Fibroblast of villous mesenchyme (primary cell): ENCODE results near the gene TNS3. TPM values are rescaled to one million over a fixed set of nuclear protein-coding genes. Genes with fewer than 3 reads are reported as not detected.

Experiments
- DNase-seq: peaks from one replicate; pipeline ENCODE4 v3.0.0-alpha.2; 2010; ENCODE audit warnings: low read depth
- H3K4me3 ChIP-seq: 2 replicates; pipeline ENCODE4 v1.5.1; 2011; ENCODE audit warnings: low read depth, mild to moderate bottlenecking, low read length
- total RNA-seq: library from RNA; depleted of rRNA; stranded (reverse); fragments of >200 nt; gene quantifications from 2 replicates; pipeline ENCODE4 v1.2.3, GENCODE V29; 2012
- TF ChIP-seq, protein P1 (sequence below): IDR thresholded peaks from 2 replicates; pipeline ENCODE4 v1.5.1; 2012; ENCODE audit warnings: low read depth, mild to moderate bottlenecking, low read length; ENCODE audit not compliant: insufficient read depth

The TNS3 gene
- total RNA-seq, 1 donor, result 202 TPM

DNA sequence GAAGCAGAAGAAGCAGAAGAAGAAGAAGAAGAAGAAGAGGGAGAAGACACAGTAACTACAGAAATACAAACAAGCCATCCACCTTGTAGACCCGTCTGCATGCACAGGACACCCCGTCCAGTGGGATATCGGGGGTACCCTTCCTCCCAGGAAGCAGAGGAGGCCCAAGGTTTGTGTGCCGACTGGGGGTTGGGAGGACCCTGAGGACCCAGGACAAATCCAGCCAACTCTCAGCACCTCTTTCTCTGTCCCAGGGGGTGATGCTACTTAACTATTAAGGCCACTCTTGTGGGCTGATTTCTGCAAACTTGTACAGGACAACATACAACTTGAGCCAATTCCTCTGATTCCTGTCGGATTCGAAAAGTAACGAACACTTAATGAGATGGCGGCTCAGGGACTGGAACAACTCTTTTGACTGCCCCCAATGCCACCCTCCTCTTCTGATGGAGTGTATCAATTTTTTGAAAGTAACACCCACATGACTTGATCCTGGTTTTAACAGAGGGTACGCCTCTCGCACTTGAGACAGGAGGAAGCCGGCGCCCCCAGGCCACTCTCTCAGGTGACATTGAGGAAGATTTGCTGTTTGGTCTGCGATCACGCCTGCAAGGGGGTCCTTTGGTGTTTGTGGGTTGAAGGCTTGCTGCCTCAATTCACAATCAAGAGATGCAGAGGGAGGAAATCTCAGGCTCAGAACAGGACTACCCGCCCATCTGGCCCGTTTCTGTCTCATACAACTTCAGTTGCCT, 192.6 kb downstream of the TNS3 start:
- no peak overlapping the region for H3K4me3 ChIP-seq
- no peak for DNase-seq
- TF ChIP-seq, protein P1, sequence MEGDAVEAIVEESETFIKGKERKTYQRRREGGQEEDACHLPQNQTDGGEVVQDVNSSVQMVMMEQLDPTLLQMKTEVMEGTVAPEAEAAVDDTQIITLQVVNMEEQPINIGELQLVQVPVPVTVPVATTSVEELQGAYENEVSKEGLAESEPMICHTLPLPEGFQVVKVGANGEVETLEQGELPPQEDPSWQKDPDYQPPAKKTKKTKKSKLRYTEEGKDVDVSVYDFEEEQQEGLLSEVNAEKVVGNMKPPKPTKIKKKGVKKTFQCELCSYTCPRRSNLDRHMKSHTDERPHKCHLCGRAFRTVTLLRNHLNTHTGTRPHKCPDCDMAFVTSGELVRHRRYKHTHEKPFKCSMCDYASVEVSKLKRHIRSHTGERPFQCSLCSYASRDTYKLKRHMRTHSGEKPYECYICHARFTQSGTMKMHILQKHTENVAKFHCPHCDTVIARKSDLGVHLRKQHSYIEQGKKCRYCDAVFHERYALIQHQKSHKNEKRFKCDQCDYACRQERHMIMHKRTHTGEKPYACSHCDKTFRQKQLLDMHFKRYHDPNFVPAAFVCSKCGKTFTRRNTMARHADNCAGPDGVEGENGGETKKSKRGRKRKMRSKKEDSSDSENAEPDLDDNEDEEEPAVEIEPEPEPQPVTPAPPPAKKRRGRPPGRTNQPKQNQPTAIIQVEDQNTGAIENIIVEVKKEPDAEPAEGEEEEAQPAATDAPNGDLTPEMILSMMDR, result no peak

DNA sequence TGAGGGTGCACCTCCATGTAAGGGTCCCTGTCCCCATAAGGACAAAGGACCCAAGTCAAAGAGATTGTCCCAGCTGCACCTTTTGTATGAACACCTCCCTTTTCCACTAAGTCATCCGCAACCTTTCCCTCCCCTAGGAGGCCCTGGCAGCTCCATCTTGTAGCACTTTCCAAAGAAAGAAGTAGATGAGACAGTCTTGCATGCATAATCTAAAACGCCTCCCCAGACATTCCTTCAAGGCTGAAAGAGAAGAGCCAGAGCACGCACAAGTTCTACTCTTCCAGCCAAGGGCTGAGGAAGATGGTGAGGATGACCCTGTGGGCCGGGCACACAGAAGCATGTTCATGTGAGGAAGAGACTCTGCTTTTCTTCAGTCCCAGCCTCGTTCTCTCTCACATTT, 194.4 kb downstream of the TNS3 start:
- no peak overlapping the region for H3K4me3 ChIP-seq
- TF ChIP-seq, protein P1, result no peak
- no peak for DNase-seq

DNA sequence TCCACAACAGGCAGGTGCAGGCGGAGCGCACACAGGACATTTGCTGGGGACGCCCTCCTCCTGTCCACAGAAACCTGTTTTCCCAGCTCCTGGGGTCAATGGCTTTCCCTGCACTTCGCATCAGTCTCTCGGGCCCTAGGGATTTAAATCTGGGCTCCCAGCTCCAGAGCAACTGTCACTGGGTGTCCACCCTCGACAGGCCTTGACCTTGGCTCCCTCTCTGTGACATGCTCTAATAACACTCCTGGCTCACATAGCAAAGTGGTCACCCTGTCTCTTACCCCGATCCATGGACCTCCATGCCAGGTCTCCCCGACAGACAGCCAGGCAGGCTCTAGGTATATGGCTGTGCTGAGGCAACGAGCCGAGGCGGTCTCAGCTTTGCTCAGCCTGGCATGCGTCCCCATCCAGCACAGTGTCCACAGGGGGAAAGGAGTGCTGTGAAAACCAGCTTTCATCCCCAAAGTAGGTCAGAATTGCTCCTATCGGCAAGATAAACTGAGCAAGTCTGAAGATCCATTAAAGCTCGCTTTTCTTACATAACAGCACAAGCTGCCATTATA, 195.6 kb downstream of the TNS3 start:
- TF ChIP-seq, protein P1, result no peak
- no peak for DNase-seq

DNA sequence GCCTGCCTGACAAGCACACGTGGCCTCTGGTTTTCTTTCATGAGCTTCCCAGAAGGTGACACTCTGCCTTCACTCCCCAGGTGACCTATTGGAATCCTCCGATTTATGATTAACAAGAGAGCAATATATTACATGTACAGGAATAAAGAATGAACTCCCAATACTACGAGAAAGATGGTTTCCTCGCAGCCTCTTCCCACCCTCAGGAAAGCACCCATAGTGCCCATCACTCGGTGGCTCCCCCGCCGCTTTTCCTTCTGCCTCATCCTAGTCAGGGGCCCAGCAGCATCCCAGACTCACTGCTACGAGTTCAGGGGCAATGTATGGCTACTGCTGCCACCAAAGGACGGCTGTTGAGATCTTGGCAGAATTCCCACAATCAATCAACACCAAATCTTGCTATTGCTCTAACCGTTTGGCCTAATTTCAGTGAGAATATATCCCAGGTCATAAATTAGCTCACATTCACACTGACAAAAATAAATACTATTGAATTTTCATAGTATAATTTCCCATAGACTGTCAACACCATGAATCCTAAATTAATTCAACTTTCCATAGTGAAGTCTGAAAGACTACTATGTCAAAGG, 196.3 kb downstream of the TNS3 start:
- no peak overlapping the region for H3K4me3 ChIP-seq
- TF ChIP-seq, protein P1, result no peak
- DNase-seq, result no peak

More for the DNA sequence above, 195.6 kb downstream of the TNS3 start:
- no peak overlapping the region for H3K4me3 ChIP-seq

DNA sequence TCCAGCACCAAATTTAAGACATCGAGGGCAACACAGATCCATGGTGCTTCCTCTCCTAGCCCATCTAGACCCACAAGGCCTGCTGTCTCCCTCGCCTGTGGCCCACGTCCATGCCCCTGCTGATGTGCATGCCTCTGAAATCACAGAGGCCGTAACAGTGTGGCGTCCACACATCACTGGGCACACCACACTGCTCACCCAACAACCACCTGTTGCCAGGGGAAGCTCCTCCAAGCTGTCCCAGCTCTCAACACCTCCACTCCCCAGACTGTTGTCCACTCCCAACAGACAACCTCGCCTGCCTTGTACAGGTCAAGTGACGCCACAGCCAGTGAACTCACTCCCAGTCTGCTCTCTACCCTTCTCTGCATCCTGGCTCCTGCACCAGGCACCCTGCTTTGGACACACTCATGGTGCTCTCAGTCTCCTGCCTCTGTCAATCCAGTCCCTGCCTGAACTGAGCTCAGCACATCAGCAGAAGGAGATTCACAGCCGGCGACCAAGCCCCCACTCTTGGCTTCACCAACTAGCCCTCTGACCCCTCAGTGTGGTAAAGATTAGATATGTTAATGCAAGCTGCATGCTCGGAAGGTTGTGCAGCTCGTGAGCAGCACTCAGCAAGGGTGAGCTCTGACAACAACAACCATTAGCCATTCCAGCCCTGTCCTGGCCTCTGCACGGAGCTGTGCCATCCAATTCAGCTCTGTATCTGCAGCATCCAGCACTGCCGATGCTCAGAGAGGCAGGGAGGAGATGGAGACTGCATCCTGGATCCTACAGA, 197.0 kb downstream of the TNS3 start:
- DNase-seq, result no peak
- H3K4me3 ChIP-seq, result no peak overlapping the region
- TF ChIP-seq, protein P1, result no peak

DNA sequence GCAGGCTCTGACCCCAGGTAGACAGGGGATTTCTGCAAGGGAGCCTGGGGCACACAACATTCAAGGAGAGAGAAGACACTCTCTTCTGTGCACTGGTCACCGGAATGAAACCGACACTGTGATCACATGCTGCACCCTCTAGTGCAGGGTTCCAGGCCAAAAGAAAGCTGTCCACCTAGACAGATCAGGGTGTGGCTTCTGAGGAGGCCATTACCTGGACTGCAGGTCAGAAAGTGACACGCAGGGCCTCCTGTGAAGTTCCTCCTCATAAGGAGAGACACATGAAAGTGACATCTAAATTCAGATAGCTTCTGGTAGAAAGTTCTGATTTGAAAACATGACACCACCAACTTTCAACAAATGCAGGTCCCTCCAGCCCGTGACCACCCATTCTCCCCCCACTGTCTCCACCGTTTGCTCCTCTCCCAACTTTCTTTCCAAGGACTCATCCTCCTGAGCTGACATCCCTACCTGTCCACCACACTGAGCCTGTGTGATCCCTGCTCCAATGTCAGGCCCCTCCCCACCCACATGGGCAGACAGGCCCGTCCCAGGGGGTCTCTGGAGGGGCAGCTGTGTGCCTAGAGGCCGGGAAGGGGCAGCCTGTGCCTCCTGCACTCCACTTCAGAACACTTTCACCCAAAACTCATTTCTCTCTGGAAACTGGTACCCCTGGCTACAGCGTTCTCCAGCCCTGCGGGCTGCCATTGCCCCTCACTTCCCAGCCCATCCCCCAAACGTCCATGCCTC, 198.0 kb downstream of the TNS3 start:
- no peak for DNase-seq
- TF ChIP-seq, protein P1, result no peak
- no peak overlapping the region for H3K4me3 ChIP-seq
